NCI-H1105 (cell line): Measurements from ENCODE around the gene LHFPL2.

ENCODE experiments used
- DNase-seq: peaks from one replicate; lab custom pipeline; 2025; lab: John Stamatoyannopoulos, UW

The LHFPL2 gene

DNA sequence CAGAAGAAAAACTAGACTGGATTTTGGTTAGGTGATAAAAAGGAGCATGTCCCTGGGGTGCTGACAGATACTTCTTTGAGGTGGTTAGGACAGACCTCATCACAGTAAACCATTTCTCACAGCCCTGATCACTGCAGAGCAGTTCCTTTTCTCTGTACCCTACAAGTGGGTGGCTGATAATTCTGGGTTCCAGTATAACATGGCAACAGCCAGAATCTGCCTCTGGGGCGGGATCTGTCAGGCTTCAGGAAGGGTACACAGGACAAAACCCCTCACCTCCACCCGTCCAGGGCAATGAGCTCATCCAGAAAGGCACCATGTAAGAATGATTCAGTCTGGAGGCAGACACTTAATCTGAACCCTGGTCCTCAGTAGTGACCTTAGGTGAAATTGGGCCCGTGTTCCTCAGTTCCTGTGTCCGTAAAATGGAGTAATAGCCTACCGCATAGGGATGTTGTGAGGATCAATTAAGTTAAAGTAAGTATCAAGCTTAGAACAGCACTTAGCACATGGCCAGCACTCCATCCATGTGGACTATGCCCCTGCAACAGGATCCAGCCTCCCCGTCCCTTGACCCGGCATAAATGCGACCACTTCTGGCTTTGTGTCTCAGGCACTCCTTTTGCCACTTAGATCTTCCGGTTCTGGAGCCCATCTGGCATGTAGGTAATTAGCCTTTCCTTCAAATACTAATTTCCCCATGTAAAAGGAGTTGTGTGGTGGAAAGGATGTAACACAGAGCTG is 129.2 kb downstream of the LHFPL2 start:
- DNase-seq: no peak

DNA sequence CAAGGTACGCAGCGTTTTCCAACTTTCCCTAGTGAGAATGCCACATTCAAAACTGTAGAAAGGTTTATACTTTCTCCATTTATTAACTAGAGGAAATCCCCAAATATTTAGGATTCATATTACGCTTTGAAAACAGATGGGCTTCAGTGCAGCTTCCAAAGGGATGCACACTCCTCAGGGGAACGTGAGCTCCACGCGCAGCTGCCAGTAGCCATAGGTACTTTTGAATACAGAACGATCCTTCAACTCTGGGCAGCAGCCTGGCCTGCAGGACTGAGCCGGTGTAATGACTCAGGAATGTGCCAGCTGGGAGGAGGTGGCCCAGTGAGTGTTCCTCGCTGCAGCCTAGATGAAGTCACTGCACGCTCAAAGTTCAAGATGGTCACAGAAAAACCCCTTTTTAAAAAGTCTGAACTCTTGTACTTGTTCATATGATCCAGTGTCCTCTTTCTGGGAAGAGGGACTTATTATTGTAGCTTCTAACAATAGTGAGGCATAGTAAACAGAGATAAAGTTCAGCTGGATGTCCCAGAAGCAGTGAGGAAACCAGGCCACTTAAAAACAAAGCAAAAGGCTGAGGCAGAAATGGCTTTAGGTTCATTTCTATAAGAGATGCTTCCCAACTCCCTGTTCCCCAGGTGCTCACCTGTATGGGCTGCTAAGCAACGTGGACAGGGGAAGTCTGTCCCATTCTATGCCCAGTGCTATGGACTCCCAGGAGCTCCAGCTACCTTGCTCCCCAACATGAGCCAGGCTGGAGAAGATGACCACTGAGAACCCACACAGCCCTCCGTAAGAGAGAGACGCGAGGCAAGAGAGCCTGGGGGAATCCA is 130.0 kb downstream of the LHFPL2 start:
- DNase-seq: no peak

DNA sequence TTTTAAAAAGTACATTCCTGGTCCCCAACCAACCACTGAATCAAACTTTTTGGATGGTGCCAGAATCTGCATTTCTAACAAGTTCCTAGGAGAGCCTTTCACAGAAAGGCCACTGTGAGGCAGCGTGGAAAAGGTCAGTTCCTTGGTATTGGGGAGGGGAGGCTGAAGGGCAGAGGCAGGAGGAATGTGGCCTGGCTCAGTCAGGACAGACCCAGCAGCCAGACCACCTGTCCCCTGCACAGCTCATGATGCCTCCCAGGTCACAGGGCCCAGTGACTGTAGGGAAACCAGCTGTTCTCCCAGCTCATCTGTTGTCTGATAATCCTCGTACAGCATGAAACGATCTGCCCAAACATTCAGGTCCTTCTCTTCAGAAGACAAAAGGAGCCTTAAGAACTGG is 132.9 kb downstream of the LHFPL2 start:
- no peak for DNase-seq

DNA sequence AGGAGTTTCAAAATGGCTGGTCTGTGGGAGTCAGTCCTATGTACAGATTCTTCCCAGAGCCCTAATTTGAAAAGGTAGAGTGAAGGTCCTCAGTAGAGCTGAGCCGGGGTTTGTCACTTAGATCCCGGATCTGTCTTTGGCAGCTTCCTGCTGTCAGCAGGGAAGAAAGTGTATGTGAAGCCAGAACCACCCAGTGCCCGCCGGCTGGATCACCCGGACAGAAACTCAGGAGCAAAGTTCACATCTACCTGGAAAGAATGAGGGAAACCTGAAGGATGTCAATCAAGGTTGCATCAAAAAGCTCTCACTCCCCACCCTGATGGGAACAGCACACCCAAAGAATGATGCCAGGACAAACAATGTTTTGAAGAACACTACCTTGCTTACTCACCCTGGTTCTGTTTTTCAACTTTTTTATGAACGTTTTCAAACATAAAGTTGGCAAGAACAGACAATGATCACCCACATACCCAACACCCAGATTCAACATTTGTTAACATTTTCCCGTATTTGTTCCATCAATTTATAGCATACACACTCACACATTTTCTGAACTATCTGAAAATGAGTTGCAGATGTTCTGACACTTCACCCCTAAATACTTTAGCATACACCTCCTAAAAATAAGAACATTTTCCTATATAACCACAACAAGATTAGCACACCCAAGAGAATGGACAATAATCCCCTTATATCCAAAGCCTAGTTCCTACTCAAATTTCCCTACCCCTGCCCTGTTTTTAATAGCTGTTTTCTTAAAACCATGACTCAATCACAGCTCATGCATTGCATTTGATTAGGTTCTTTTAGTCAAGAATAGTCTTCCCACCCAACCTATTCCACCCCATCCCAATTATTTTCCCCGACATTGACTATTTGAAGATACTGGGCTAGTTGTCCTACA is 133.9 kb downstream of the LHFPL2 start:
- DNase-seq: no peak

DNA sequence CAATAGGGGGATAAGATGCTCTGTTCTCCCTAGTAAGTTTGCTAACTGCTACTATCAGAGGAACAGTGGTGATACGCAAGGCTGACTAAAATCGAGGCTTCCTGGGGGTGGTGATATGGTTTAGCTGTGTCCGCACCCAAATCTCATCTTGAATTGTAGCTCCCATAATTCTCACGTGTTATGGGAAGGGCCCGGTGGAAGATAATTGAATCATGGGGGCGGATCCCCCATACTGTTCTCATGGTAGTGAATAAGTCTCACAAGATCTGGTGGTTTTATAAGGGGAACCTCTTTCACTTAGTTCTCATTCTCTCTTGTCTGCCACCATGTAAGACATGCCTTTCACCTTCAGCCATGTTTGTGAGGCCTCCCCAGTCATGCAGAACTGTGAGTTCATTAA is 135.1 kb downstream of the LHFPL2 start:
- no peak for DNase-seq

DNA sequence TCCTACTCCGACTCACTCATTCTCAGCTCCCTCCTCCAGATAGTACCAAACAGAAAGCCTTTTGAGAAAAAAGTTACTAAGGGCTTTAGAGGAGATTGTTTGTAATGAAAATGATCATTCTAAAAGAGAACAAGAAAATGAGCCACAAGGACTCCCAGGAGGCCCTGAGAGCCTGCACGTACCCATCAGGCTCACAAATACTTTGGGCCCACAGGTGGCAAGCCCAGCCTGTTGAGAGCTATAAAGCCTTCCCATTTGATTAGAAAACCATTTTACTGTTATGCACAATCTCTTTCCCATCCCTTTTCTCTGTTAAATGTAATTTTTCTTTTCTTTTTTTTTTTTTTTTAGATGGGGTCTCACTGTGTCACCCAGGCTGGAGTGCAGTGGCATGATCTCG is 136.1 kb downstream of the LHFPL2 start:
- no peak for DNase-seq

DNA sequence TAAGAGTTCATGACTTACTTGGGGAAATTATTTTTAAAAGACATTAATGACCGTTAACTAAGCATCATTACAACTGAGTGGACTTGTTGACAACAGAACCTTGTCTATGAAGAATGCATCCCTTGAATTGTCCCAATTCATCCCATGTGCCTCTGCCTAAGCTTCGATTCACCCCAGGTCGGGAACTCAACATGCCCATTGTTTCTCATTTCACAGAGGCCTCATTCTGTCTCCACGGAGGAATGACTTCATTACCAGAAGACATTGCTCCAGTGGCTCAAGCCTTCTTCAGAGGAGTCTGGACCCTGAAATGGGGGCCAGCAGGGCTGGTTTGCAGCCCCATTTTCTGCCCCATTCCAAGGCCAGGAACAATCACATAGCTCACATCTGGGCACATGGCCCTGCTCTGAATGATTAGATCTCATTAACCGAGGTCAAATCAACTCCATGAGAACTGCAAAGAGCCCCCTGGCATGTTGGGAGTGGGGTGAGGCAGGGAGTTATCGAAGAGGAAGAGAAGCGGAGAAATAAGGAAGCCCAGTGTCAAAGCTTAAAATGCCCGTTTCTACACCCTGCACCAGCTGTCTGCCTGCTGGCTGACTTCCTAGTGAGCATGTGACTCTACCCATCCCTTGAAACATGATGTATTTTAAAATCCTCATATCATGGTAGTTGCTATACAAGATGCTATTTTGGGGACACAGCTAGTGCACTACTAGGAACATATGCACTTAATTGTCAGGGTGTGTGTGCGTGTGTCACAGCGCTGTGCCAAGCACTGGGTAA is 137.3 kb downstream of the LHFPL2 start:
- DNase-seq: no peak

DNA sequence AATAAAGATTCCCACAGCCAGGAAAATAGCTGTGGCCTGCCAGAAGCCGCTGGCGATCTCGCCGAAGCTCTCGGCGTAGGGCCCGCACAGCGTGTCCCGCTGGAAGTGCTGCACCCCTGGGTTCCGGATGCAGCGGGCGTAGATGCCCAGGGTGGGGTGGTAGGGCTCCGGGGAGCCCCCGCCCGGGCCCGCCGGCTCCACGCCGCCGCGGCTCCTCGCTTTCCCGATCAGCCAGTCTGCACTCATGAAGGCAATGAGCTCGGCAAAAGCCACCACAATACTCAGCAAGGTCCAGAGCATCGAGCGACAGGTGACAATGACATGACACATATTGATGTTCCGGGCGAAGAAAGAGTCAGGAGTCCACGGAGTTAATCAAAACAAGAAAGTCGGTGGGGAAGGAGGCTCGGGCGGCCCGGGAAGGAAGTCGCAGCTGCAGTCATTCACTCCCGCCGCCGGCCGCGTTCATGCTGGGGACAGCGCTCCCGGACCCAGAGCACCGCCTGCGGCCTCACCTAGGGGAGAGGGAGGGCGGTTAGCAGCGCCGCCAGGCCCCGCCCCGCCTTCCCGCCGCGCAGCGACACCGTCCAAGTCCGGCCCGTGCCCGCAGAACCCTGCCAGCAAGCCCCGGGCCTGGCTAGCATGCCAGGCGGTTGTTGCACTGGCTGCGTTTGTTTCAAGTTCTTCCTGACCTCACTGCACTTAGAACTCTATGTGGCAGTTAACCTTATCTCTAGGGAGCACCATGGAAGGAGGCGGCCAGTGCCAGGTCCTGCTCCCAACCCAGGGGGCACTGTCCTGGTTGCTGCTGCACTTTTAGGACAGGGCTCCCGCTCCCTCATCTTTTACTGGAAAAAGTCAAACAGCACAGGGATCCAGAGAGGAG is 138.4 kb downstream of the LHFPL2 start:
- peak; percentile 19 for DNase-seq

DNA sequence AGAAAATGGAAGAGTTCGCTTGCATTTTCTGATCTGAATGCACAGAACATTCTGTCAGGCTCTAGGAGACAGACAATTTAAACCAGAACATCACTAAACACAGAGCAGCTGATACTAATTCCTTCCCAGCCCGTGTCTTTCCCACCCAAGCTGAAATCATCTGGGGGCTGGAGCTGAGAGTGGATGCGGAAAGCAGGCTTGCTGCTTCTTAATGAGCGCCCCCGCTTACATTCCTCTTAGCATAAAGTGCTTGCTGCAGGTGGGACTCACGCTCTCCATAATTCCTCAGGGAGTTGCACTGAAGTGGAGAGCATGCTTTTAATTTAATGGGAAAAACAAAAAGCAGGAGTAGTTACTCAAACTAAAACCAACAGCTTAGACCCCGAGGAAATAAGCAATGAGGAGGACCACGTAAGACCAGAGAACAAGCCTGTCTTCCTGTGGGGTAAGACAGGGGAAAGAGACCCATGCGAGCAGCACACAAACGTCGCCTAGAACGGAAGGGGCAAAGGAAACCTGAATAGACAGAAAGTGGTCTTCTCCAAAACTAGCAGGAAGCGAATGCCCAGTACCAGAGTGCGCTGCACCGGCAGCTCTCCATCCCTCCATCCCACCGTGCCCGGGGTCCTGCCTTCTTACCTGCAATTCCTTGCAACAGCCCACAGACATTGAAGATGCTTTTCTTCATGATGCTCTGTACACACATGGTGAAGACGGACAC is 139.3 kb downstream of the LHFPL2 start:
- DNase-seq: no peak

DNA sequence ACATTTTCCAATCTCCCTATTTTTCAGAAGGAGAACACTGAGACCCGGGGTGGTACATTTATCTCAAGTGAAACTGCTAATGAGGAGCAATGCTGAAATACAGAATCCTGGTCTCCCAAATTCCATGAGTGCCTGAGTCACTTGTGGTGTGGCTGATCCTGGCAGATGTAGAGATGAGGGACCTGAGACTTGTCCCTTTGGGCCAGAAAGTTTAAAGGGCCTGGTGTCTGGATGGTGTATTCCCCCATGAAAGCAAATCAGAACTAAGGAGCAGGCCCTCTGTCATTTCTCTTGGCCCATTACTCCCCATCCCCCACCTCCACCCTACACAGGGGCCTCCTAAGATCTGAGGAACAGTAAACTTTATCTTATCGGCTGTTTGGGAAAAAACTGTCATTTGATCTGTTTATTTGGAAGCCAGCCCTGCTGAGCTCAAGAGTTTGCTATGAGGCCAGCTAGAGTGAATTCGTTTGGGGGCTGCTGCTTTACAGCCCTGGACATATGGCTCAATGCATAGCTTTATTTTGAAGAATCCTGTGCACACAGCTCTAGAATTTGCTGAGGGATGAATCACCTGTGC is 140.3 kb downstream of the LHFPL2 start:
- no peak for DNase-seq

DNA sequence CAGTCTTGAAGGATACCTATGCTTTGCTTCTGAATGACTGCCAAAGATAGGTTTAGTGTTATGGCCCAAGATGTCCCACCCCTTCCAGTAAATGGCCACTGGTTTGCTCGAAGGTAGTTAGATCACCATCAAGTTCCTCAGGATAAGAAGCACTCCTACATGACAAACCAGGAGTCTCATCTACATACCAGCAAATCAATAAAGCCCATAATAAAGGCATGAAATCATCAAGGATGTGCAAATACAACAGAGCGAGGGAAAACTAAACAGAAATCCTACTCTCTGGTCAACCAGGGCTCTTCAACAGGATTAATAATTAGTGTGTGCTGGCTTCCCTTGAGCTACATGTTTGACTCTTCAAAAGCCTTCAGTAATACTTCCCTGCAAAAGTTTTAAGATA is 141.0 kb downstream of the LHFPL2 start:
- DNase-seq: no peak

DNA sequence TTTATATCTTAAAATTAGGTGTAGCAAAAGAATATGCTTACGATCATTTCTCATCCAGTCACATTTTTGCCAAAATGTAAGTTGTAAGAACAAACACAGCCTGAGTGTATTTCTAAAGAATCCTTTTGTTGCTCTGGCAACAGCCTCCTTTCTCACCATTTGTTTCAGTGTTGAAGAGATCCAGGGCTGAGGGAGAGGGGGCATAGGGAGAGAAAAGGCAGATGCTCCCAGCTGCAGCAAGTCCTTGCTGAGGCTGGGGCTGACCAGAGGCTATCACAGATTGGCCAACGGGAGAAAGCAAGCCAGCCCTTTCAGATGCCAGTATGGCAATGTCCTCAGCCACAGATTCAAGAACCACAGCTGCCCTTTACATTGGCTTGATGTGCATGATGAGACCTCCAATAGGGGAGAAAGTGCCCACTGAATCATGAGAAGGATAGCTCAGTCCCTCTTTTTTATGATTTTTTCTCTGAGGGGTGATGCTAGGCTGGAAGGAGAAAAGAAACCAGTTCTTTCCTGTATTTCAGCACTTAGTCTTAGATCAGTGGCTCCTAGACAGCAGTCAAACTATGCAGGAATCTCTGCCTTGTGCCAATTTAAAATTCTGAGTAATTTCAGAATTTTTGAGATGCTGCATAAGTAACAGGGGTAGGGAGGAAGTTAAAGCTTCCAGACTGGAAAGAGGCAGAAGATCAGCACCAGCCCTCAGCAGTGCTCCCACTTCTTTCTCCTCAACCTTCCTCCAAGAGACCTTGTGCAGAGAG is 142.1 kb downstream of the LHFPL2 start:
- no peak for DNase-seq

DNA sequence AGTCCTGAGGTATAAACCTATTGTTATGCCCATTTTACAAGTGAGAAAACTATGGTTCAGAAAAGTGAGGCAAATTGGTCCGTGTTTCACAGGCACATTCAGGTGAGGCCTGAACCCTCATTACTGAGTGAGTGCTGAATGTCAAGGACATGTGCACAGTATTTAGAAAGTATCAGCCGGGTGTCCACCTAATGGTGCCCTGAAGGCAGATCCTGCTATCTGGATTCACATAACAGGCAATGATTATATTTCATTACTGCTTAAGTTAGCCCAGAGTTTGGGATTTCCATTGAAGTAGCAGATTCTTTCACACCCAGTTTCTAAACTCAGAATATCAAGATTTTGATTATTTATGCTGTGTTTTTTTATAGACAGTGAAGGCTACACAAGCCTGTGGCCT is 142.7 kb downstream of the LHFPL2 start:
- no peak for DNase-seq

DNA sequence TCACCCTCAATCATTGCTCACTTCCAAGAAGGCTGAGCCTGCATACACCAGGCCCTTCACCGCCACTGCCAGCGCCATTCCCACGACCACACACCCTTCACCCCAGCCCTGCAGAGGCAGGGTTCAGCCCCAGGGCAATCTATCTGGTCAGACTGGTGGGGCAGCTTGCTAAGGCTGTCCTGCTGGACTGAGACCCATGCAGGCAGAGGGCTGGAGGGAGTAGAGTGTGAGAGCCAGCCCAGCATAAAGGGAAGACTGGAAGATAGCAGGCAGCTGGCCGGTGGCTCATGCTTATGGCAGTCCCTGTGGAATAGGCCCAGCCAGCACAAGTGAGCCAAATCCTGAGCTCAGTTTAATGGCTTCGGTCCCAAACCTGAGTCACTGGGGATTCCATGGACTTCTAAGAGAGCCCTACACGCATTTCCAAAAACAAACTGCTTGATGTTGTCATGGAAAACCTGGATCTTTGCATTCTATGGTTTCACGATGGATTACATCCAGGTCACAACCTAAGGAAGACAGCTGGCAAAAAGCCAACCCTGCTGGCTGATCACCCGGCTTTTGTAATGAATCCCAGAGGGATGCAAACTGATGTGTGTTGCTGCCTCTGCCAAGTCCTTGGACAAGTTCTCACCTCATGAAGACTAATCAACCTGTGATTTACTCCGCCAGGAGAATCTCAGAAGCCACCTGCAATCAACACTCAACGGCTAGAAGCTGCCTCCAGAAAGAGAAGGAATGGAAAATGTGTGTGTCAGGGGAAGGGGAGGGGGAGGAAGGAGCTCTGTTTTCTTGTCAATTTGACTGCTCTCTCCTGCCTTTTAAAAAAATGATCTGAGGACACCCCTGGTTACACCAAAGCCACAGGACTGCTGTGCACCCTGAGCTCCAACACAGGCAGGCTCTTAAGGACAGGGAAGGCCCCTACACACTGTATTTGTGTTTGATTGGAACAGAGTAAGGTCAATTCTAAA is 143.6 kb downstream of the LHFPL2 start:
- DNase-seq: peak; percentile 52

DNA sequence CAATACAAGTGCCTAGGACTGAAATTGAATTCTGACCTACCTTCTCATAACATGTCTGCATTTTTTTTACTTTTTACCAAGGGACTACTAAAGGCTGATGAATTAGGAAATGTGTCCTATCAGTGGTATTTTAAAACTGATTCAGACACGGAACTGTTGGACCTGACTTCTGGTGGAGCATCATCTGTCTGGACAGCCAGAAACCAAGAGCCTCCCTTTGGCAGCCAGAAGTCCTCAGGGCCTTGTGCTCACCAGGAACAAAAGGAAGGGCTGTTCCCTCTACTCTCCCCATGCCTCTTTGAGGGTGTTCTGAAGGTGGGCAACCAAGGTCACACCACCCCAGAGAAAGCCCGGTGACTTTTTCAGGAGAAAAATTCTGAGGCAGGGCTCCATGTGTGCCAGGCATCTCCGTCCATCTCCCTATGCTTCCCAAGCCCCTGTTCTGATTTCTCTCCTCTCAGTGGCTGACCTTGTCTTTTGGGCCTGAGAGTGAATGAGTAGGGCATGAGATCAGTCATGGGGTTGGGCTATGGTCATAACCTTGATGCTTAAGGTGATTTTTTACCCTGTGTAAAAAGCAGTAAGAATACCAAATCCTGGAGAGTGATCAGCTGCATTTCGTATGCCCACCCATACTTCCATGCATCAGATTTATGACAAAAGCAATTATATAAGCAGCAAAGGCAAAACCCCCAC is 144.5 kb downstream of the LHFPL2 start:
- no peak for DNase-seq

DNA sequence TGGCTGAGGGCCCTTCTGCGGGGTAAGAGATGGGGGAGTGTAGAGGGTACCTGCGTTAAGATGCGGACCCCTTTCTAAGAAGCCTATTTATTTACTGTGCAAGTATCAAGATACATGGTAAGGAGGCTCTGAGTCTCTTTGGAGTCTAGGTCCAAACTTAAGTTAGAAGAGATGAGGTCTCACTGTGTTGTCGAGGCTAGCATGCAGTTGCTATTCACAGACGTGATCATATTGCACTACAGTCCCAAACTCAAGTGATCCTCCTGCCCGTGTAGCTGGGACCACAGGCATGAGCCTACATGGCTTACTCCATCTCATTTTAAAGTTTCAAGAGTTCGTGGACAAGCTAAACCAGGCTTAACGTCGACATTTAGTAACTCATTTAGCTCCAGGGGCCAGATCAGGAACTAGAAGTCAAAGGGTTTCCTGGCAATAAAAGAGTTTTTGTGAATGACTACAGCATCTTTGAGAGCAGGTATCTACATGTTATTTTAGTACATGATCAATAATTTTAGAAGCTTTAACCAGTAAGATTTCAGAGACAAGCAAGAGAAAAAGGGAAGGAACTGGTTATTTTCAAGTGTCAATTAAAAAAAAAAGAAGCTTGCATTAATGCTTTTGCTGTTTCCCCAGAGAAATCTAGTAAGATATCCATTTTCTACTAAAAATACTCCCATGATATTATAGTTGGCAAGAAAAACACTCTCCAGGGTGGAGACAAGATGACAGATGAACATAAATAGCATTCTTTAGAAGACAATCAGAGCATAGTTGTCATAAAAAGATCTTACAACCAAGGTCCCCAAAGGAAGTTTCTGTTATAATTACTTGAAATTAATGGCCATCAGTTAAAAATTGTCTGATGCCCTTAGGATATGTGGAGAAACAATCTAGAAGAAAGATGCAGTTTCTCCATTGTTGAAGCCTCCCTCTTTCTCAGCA is 146.9 kb downstream of the LHFPL2 start:
- DNase-seq: no peak
